GM12878 (cell line): ENCODE data around the gene RPL3.

Experiments used
- BHLHE40 ChIP-seq, 2 experiments: fragments of 450-650 bp in 1 of 2; IDR thresholded peaks; 2 replicates each; pipeline ENCODE4 v1.6.1; 2011 to 2017; ENCODE audit warnings: low read depth in 2 of 2, borderline replicate concordance in 1 of 2, improper control_type of control experiment in 1 of 2, low read length in 1 of 2, mild to moderate bottlenecking in 1 of 2
- BRCA1 ChIP-seq: IDR thresholded peaks from 2 replicates; pipeline ENCODE4 v1.6.1; 2011; ENCODE audit warnings: low read depth, low read length, improper control_type of control experiment
- CHD4 ChIP-seq: fragments of 200-600 bp; sonication (generic); IDR thresholded peaks from 2 replicates; pipeline ENCODE4 v1.6.1; 2016; ENCODE audit warnings: mild to moderate bottlenecking
- CTCF ChIP-seq, 3 experiments: IDR thresholded peaks in 2 of 3; conservative IDR thresholded peaks in 1 of 3; 2 replicates each; pipeline ENCODE4 v1.5.1; 2011; ENCODE audit warnings: low read depth in 3 of 3, low read length in 3 of 3, mild to moderate bottlenecking in 3 of 3, control low read depth in 2 of 3, moderate library complexity in 2 of 3, inconsistent platforms in 1 of 3, mixed read lengths in 1 of 3; ENCODE audit not compliant: control insufficient read depth in 2 of 3, insufficient read depth in 1 of 3; ENCODE audit errors: extremely low read depth in 1 of 3
- FOS ChIP-seq: IDR thresholded peaks from 3 replicates; pipeline ENCODE4 v1.6.1; 2011; ENCODE audit warnings: borderline replicate concordance; ENCODE audit not compliant: insufficient read length; ENCODE audit errors: extremely low read depth
- HCFC1 ChIP-seq: fragments of 150-350 bp; IDR thresholded peaks from 2 replicates; pipeline ENCODE4 v1.6.1; 2014; ENCODE audit warnings: low read length
- HDAC2 ChIP-seq: fragments of 200-600 bp; sonication (generic); IDR thresholded peaks from 2 replicates; pipeline ENCODE4 v1.6.1; 2017
- JUNB ChIP-seq: IDR thresholded peaks from 2 replicates; pipeline ENCODE4 v1.6.1; 2016; ENCODE audit warnings: antibody characterized with exemption, mild to moderate bottlenecking
- JUND ChIP-seq: IDR thresholded peaks from 2 replicates; pipeline ENCODE4 v1.6.1; 2012; ENCODE audit warnings: low read depth, mild to moderate bottlenecking, low read length, improper control_type of control experiment, moderate library complexity
- KAT2A ChIP-seq: conservative IDR thresholded peaks from 2 replicates; pipeline ENCODE4 v1.6.1; 2011; ENCODE audit warnings: low read depth, low read length; ENCODE audit not compliant: control insufficient read depth
- MAX ChIP-seq: IDR thresholded peaks from 2 replicates; pipeline ENCODE4 v1.6.1; 2012; ENCODE audit warnings: low read depth, low read length, improper control_type of control experiment
- POLR2AphosphoS2 ChIP-seq: IDR thresholded peaks from 2 replicates; pipeline ENCODE4 v1.6.1; 2011; ENCODE audit warnings: low read depth, mild to moderate bottlenecking, low read length, improper control_type of control experiment, moderate library complexity
- RFX5 ChIP-seq: IDR thresholded peaks from 2 replicates; pipeline ENCODE4 v1.6.1; 2011; ENCODE audit warnings: low read depth, low read length, improper control_type of control experiment
- ZBTB11 ChIP-seq: fragments of 450-650 bp; formaldehyde crosslinking; IDR thresholded peaks from 2 replicates; pipeline ENCODE4 v1.5.0; 2022; ENCODE audit warnings: mild to moderate bottlenecking, missing genetic modification characterization

- TF ChIP-seq BHLHE40 (IDR thresholded peaks at IDR 0.05; ENCODE audit: borderline replicate concordance in 1 of 2, low read depth in 2 of 2, low read length in 1 of 2) (no peak), HDAC2 (no peak), CTCF (IDR thresholded peaks at IDR 0.05 in 2 of 3, conservative IDR thresholded peaks at IDR 0.05 in 1 of 3; ENCODE audit: control insufficient read depth in 2 of 3, extremely low read depth in 1 of 3, insufficient read depth in 1 of 3, low read depth in 3 of 3, low read length in 3 of 3) (no peak), JUNB (no peak), JUND (no peak), CHD4 (no peak), FOS (no peak), KAT2A (no peak), RFX5 (no peak), ZBTB11 (CRISPR knock-in tag) (no peak), BRCA1 (no peak), POLR2AphosphoS2 (no peak), HCFC1 (no peak), MAX (no peak)
These were observed 16.9 kb downstream of the RPL3 start for GRCh38 chr22:39302431-39302960.
